ENCODE data around the gene HCFC1R1.
A peak's percentile ranks its signal among the peaks of the same experiment; 100 is the strongest.

The HCFC1R1 gene

GRCh38 chr16:3035972-3036725, 12.4 kb upstream of the HCFC1R1 start:
- TF ChIP-seq CTCF (conservative IDR thresholded peaks at IDR 0.05) (no peak), ZFX (IDR thresholded peaks at IDR 0.05) (no peak)
- H3K27ac ChIP-seq: peak overlapping the region; percentile 66

GRCh38 chr16:3035289-3035971, 11.7 kb upstream of the HCFC1R1 start:
- peak overlapping the region; percentile 66; the same call in 1 of the 2 replicates for H3K27ac ChIP-seq

GRCh38 chr16:3032624-3033023, 8.9 kb upstream of the HCFC1R1 start:
- TF ChIP-seq CTCF (conservative IDR thresholded peaks at IDR 0.05) (no peak), ZFX (IDR thresholded peaks at IDR 0.05) (no peak)
- no peak overlapping the region for H3K27ac ChIP-seq

More at GRCh38 chr16:3035289-3035971, 11.7 kb upstream of the HCFC1R1 start:
- no peak for TF ChIP-seq ZFX (IDR thresholded peaks at IDR 0.05)
- TF ChIP-seq CTCF (conservative IDR thresholded peaks at IDR 0.05): no peak

- H3K27ac ChIP-seq: peak overlapping the region; percentile 24; the same call in 1 of the 2 replicates
- TF ChIP-seq ZFX (IDR thresholded peaks at IDR 0.05) (no peak), CTCF (conservative IDR thresholded peaks at IDR 0.05) (no peak)
These were observed 6.8 kb upstream of the HCFC1R1 start for GRCh38 chr16:3030222-3031212.

- no peak overlapping the region for H3K27ac ChIP-seq
- TF ChIP-seq CTCF (conservative IDR thresholded peaks at IDR 0.05) (no peak), ZFX (IDR thresholded peaks at IDR 0.05) (no peak)
These were observed 5.9 kb upstream of the HCFC1R1 start for GRCh38 chr16:3029491-3030221.

- H3K27ac ChIP-seq: peak overlapping the region; percentile 43; the same call in 1 of the 2 replicates
- TF ChIP-seq CTCF (conservative IDR thresholded peaks at IDR 0.05) (no peak), ZFX (IDR thresholded peaks at IDR 0.05) (no peak)
These were observed 5.1 kb upstream of the HCFC1R1 start for GRCh38 chr16:3028716-3029319.

Data from C4-2B (cell line).